Trophoblast cell (in vitro differentiated cells and primary cell): Measurements from ENCODE around the gene NINJ2.

Source experiments
- DNase-seq, 2 donors: peaks; one replicate each; pipeline ENCODE4 v3.0.0-alpha.2; 2016
- H2AFZ ChIP-seq: 2 replicates; pipeline ENCODE4 v1.6.1; 2013; ENCODE audit warnings: low read length, moderate library complexity, mild to moderate bottlenecking; ENCODE audit not compliant: insufficient read depth, poor library complexity
- H2AK5ac ChIP-seq: 2 replicates; pipeline ENCODE4 v1.6.1; 2013; ENCODE audit warnings: mild to moderate bottlenecking, low read length
- H2BK120ac ChIP-seq: 2 replicates; pipeline ENCODE4 v1.6.1; 2013; ENCODE audit warnings: low read length, mild to moderate bottlenecking, moderate library complexity; ENCODE audit not compliant: insufficient read depth, poor library complexity
- H2BK12ac ChIP-seq: 2 replicates; pipeline ENCODE4 v1.6.1; 2013; ENCODE audit warnings: mild to moderate bottlenecking, low read length, moderate library complexity
- H2BK5ac ChIP-seq: 2 replicates; pipeline ENCODE4 v1.6.1; 2013; ENCODE audit warnings: low read length, low read depth, moderate library complexity, mild to moderate bottlenecking; ENCODE audit not compliant: poor library complexity
- H3K14ac ChIP-seq: 2 replicates; pipeline ENCODE4 v1.6.1; 2013; ENCODE audit warnings: mild to moderate bottlenecking, low read length
- H3K18ac ChIP-seq: 2 replicates; pipeline ENCODE4 v1.6.1; 2013; ENCODE audit warnings: mild to moderate bottlenecking, low read length
- H3K23ac ChIP-seq: 2 replicates; pipeline ENCODE4 v1.6.1; 2013; ENCODE audit warnings: low read length
- H3K27ac ChIP-seq: 2 replicates; pipeline ENCODE4 v1.5.1; 2013; ENCODE audit warnings: low read depth, mild to moderate bottlenecking, inconsistent platforms, low read length, moderate library complexity
- H3K27me3 ChIP-seq: 2 replicates; pipeline ENCODE4 v1.6.1; 2013; ENCODE audit warnings: inconsistent platforms, mild to moderate bottlenecking, low read length, moderate library complexity; ENCODE audit not compliant: insufficient read depth
- H3K36me3 ChIP-seq, 2 experiments: 1 replicate in 1 of 2; 2 replicates in 1 of 2; pipeline ENCODE4 v1.6.1; 2013; ENCODE audit warnings: low read length in 2 of 2, mild to moderate bottlenecking in 2 of 2, moderate library complexity in 1 of 2; ENCODE audit not compliant: insufficient read depth in 2 of 2, control insufficient read depth in 1 of 2
- H3K4ac ChIP-seq: 2 replicates; pipeline ENCODE4 v1.6.1; 2013; ENCODE audit warnings: low read depth, mild to moderate bottlenecking, low read length, moderate library complexity
- H3K4me1 ChIP-seq, 2 experiments: 1 replicate in 1 of 2; 2 replicates in 1 of 2; pipeline ENCODE4 v1.6.1; 2013; ENCODE audit warnings: low read length in 2 of 2, mild to moderate bottlenecking in 2 of 2, moderate library complexity in 1 of 2; ENCODE audit not compliant: insufficient read depth in 2 of 2, control insufficient read depth in 1 of 2
- H3K4me2 ChIP-seq: 2 replicates; pipeline ENCODE4 v1.6.1; 2013; ENCODE audit warnings: inconsistent platforms, mild to moderate bottlenecking, low read length, moderate library complexity
- H3K4me3 ChIP-seq: 2 replicates; pipeline ENCODE4 v1.5.1; 2013; ENCODE audit warnings: mild to moderate bottlenecking, low read depth, low read length, inconsistent platforms
- H3K79me1 ChIP-seq: one replicate; pipeline ENCODE4 v1.6.1; 2013; ENCODE audit warnings: low read length
- H3K79me2 ChIP-seq: 2 replicates; pipeline ENCODE4 v1.6.1; 2013; ENCODE audit warnings: low read length, mild to moderate bottlenecking; ENCODE audit not compliant: control insufficient read depth, insufficient read depth, poor library complexity
- H3K9ac ChIP-seq: 2 replicates; pipeline ENCODE4 v1.6.1; 2013; ENCODE audit warnings: mild to moderate bottlenecking, low read length
- H3K9me3 ChIP-seq: 2 replicates; pipeline ENCODE4 v1.6.1; 2013; ENCODE audit warnings: low read depth, mild to moderate bottlenecking, control low read depth, inconsistent platforms, low read length; ENCODE audit not compliant: insufficient read depth
- H4K12ac ChIP-seq: 2 replicates; pipeline ENCODE4 v1.6.1; 2013; ENCODE audit warnings: low read depth, mild to moderate bottlenecking, low read length, moderate library complexity
- H4K8ac ChIP-seq: 2 replicates; pipeline ENCODE4 v1.6.1; 2013; ENCODE audit warnings: low read depth, mild to moderate bottlenecking, low read length, moderate library complexity
- H4K91ac ChIP-seq: one replicate; pipeline ENCODE4 v1.6.1; 2013; ENCODE audit warnings: low read depth, mild to moderate bottlenecking, low read length, moderate library complexity
- WGBS: extraction: QIAGEN DNeasy Blood & Tissue Kit; methylation state at CpG from one replicate; pipeline ENCODE4 v1.1.7; 2013; ENCODE audit warnings: missing lambda C conversion rate; ENCODE audit not compliant: insufficient read length, insufficient coverage; ENCODE audit errors: extremely low coverage; 5-methylcytosine and 5-hydroxymethylcytosine counted together

Gene NINJ2

GRCh38 chr12:572532-572899, 90.7 kb downstream of the NINJ2 start:
- H2AK5ac ChIP-seq = no peak overlapping the region
- H3K23ac ChIP-seq = no peak overlapping the region
- no peaks in the 10 kb centered on the region for H3K9me3 ChIP-seq
- H2BK120ac ChIP-seq = no peak overlapping the region
- H3K4me2 ChIP-seq = no peak overlapping the region
- no peak overlapping the region for H3K18ac ChIP-seq
- H2BK12ac ChIP-seq = no peak overlapping the region
- H3K4me3 ChIP-seq = no peak overlapping the region
- H2BK5ac ChIP-seq = no peak overlapping the region
- no peaks in the 10 kb centered on the region for H3K36me3 ChIP-seq
- H3K27me3 ChIP-seq = no peaks in the 10 kb centered on the region
- H3K4me1 ChIP-seq = peaks cover 14 to 19% of the 10 kb centered on the region in 2 experiments
- H3K4ac ChIP-seq = no peak overlapping the region
- DNase-seq = peak in 1 of 2 donors; percentile 61
- no peak overlapping the region for H2AFZ ChIP-seq
- H3K79me2 ChIP-seq = no peaks in the 10 kb centered on the region
- no peak overlapping the region for H3K27ac ChIP-seq
- no peak overlapping the region for H3K9ac ChIP-seq
- no peak overlapping the region for H4K12ac ChIP-seq
- WGBS = no CpG with 5 or more reads among the region's 3 CpGs
- H4K8ac ChIP-seq = no peak overlapping the region
- H3K14ac ChIP-seq = no peak overlapping the region
- H4K91ac ChIP-seq = peak overlapping the region; percentile 65
- peaks cover 25% of the 10 kb centered on the region for H3K79me1 ChIP-seq

- peaks cover 25% of the 10 kb centered on the region for H3K79me1 ChIP-seq
- no peaks in the 10 kb centered on the region for H3K36me3 ChIP-seq
- WGBS = no CpG with 5 or more reads among the region's 19 CpGs
These were observed 91.3 kb downstream of the NINJ2 start for GRCh38 chr12:571795-572531.

DNA sequence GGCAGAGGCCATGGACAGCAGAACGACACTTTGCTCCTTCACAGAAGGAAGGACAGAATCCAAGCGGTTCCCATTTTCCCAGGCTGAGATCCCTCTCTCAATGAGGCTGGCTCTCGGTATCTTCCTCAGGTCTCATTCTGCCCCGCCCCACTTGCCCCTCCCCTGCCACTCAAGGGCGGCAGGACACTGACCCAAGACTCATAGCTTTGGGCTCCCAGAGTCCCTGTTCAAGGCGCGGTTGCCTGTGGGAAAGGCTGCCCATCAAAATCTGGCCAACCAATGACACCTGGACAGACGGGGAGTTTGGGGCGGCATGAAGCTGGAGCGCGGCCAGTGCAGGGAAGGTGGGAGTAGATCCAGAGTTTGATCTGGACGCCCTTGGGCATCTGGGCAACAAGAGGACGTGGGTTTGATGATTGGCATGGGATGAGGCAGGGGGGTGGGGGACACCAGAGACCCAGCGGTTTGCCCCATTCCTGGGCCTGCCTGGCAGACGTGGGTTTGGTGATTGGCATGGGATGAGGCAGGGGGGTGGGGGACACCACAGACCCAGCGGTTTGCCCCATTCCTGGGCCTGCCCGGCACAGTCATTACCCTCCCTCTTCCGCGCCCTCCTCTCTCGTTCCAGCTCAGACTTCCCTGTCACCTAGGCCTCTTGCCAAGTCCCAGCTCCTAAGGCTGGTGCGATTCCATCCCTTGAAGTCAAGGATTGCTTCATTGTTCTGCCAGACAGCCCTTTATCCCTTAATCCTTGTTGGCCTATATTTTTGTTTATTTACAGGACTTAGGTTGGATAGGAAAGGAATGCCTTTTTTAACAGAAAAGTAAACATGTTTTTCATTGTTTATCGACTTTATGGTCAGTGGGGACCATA, 92.1 kb downstream of the NINJ2 start:
- H2BK5ac ChIP-seq = peak overlapping the region; percentile 70
- H3K9ac ChIP-seq = no peak overlapping the region
- peak overlapping the region; percentile 75 for H3K4ac ChIP-seq
- peak; percentile 43 to 59 for DNase-seq
- peak overlapping the region; percentile 18 for H2BK120ac ChIP-seq
- peak overlapping the region; percentile 86 for H2AFZ ChIP-seq
- peak overlapping the region; percentile 5 for H4K12ac ChIP-seq
- no peaks in the 10 kb centered on the region for H3K79me2 ChIP-seq
- H3K4me3 ChIP-seq = no peak overlapping the region
- peaks cover 14 to 15% of the 10 kb centered on the region in 2 experiments for H3K4me1 ChIP-seq
- peak overlapping the region; percentile 36 for H2AK5ac ChIP-seq
- peak overlapping the region; percentile 77 for H3K27ac ChIP-seq
- no peaks in the 10 kb centered on the region for H3K27me3 ChIP-seq
- peak overlapping the region; percentile 87 for H4K8ac ChIP-seq
- peak overlapping the region; percentile 97 for H3K4me2 ChIP-seq
- H4K91ac ChIP-seq = peak overlapping the region; percentile 71
- H3K23ac ChIP-seq = no peak overlapping the region
- no CpG with 5 or more reads among the region's 22 CpGs for WGBS
- H3K14ac ChIP-seq = peak overlapping the region; percentile 74
- H2BK12ac ChIP-seq = peak overlapping the region; percentile 63
- H3K9me3 ChIP-seq = no peaks in the 10 kb centered on the region
- H3K18ac ChIP-seq = peak overlapping the region; percentile 57
- no peaks in the 10 kb centered on the region for H3K36me3 ChIP-seq
- H3K79me1 ChIP-seq = peaks cover 19% of the 10 kb centered on the region

More at GRCh38 chr12:571795-572531, 91.3 kb downstream of the NINJ2 start:
- H4K8ac ChIP-seq = no peak overlapping the region
- no peak overlapping the region for H3K23ac ChIP-seq
- H3K4me2 ChIP-seq = no peak overlapping the region
- no peaks in the 10 kb centered on the region for H3K27me3 ChIP-seq
- peak overlapping the region; percentile 74 for H3K14ac ChIP-seq
- H3K27ac ChIP-seq = peak overlapping the region; percentile 35
- H3K4ac ChIP-seq = peak overlapping the region; percentile 72
- H2BK12ac ChIP-seq = peak overlapping the region; percentile 68
- peak overlapping the region; percentile 52 for H3K18ac ChIP-seq
- H3K4me3 ChIP-seq = no peak overlapping the region
- H4K91ac ChIP-seq = peak overlapping the region; percentile 65
- no peak overlapping the region for H2BK120ac ChIP-seq
- peak overlapping the region; percentile 39 for H2AK5ac ChIP-seq
- H2BK5ac ChIP-seq = peak overlapping the region; percentile 43
- no peak overlapping the region for H4K12ac ChIP-seq
- H3K9me3 ChIP-seq = no peaks in the 10 kb centered on the region
- peak overlapping the region; percentile 6 for H2AFZ ChIP-seq
- peak; percentile 66 to 70 for DNase-seq
- no peak overlapping the region for H3K9ac ChIP-seq
- no peaks in the 10 kb centered on the region for H3K79me2 ChIP-seq
- peaks cover 14 to 19% of the 10 kb centered on the region in 2 experiments for H3K4me1 ChIP-seq

DNA sequence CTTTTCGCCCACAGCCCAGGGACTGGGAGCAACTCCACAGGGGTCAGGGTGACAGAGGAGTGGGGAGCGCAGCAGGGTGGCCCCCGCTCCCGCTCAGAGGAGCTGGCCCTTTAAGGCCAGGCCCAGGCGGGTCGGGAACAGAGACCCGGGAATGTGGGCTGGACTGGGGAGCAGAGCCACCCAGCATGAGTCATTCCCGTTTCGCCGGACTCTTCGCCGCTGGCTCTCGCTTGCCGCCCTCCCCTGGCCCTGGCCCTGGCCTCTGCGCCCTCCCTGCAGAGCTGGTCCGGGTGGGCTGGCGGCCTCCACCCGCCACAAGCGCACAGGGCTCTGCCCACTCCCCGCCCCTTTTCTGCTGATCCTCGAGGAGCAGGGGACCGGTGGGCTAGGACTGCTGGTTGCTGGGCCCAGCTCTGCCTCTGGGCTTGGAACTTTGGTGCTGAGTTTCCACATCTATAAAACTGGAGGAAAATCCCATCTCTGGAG, 92.8 kb downstream of the NINJ2 start:
- H2AFZ ChIP-seq = peak overlapping the region; percentile 86
- peaks cover 2% of the 10 kb centered on the region for H3K9me3 ChIP-seq
- peaks cover 17% of the 10 kb centered on the region for H3K79me1 ChIP-seq
- peaks cover 14 to 15% of the 10 kb centered on the region in 2 experiments for H3K4me1 ChIP-seq
- peak overlapping the region; percentile 87 for H4K8ac ChIP-seq
- peak overlapping the region; percentile 74 for H2BK12ac ChIP-seq
- peak overlapping the region; percentile 71 for H4K91ac ChIP-seq
- peak overlapping the region; percentile 70 for H2BK5ac ChIP-seq
- peak overlapping the region; percentile 6 for H3K9ac ChIP-seq
- no peaks in the 10 kb centered on the region for H3K27me3 ChIP-seq
- H3K4me2 ChIP-seq = peak overlapping the region; percentile 97
- no CpG with 5 or more reads among the region's 22 CpGs for WGBS
- no peak overlapping the region for H2AK5ac ChIP-seq
- no peaks in the 10 kb centered on the region for H3K36me3 ChIP-seq
- H3K79me2 ChIP-seq = no peaks in the 10 kb centered on the region
- H3K14ac ChIP-seq = peak overlapping the region; percentile 13
- peak overlapping the region; percentile 78 for H4K12ac ChIP-seq
- peak overlapping the region; percentile 77 for H3K27ac ChIP-seq
- H3K4ac ChIP-seq = peak overlapping the region; percentile 75
- H3K18ac ChIP-seq = peak overlapping the region; percentile 66
- DNase-seq = peak; percentile 74
- H2BK120ac ChIP-seq = peak overlapping the region; percentile 84
- H3K4me3 ChIP-seq = peak overlapping the region; percentile 70
- no peak overlapping the region for H3K23ac ChIP-seq
